Stimulated activated naive CD4-positive, alpha-beta T cell (primary cell): Measurements from ENCODE around the gene MVB12B.

Experiments used
- DNase-seq, 6 experiments: peaks; one replicate each; lab custom pipeline; 2025; lab: John Stamatoyannopoulos, UW

The MVB12B gene

DNA sequence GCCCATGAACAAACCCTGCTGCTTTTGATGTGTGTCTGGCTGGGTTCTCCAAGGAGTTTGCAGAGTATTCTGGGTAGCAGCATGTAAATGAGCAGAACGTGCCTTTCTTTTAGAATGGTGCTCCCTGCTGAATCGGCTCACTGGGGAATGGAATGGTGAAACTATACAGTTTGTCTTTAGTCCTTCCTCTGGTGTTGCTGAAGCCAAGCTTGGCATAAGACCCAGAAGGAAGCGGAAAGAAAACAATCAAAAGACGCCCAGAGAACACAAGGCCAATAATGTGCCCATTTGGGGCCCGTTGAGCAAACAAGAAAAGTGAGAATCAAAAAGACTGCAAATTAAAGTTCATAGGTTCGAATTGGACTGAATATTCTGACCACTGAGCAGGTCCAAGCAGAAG, 60.1 kb downstream of the MVB12B start:
- DNase-seq = no peak

DNA sequence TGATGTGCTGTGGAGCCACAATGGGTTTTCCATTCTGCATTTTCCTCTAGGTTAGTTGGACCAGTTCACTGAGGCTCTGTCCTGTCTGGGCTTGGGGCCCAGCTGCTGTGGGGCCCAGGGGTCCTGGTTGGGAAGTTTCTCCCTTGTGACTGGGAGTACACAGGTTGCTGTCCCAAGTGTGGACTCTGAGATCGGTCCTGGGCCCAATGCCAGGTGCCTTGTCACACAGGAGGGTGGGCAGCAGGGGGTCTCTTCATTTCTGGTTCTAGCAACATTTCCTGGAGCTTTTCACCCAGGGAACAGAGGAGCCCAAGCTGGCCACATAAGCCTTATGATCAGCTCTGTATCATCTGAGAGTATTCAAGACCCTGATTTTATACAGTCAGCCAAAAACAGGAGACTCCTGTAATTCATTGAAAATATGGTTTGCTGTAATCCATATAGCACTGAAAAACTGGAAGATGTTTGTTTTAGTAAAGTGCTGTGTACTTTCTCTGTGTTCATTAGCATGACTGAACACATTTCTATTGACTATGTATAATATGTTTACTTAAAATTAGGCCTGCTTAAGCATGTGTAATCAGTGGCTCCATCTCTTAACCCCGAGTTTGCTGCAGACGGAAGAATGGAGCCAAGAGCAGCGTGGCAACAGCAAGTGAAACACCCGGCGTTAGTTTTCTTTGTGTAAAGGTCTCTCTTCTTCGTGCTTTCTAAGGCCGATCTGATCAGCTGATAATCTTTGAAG, 62.5 kb downstream of the MVB12B start:
- DNase-seq = no peak

DNA sequence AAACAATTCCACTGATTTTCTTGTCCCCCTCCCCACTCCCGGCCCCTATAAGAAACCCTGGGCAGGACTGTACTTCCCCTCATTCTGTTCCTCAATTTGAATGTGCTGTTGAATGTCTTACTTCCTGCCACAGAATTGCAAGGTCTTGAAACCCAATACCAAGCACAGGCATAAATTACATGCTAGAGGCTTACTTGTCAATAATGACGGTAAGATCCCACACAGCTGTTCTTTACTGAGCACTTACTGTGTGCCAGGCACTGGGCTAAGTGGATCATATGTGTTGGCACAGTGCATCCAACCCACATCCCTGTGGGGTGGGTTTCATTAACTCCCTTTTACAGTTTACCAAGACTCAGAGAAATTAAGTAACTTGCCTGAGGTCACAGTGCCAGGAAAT, 63.4 kb downstream of the MVB12B start:
- DNase-seq = no peak

DNA sequence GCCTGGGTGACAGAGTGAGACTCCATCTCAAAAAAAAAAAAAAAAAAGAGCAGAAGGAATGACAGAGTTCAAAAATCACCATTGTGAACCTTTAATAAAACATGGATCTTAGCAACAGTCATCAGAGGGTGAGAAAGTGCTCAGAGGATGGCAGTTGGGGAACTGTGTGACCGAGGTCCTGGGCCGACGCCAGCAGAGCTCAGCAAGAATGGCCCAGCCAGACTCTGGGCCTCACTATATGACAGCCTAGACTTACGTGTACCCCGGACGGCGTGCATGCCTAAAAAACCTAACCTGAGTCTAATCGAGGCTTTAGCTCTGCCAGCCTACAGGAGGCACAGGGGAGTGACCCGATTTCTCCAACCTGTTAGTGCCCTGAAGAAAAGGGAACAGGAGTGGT, 64.3 kb downstream of the MVB12B start:
- DNase-seq = no peak

DNA sequence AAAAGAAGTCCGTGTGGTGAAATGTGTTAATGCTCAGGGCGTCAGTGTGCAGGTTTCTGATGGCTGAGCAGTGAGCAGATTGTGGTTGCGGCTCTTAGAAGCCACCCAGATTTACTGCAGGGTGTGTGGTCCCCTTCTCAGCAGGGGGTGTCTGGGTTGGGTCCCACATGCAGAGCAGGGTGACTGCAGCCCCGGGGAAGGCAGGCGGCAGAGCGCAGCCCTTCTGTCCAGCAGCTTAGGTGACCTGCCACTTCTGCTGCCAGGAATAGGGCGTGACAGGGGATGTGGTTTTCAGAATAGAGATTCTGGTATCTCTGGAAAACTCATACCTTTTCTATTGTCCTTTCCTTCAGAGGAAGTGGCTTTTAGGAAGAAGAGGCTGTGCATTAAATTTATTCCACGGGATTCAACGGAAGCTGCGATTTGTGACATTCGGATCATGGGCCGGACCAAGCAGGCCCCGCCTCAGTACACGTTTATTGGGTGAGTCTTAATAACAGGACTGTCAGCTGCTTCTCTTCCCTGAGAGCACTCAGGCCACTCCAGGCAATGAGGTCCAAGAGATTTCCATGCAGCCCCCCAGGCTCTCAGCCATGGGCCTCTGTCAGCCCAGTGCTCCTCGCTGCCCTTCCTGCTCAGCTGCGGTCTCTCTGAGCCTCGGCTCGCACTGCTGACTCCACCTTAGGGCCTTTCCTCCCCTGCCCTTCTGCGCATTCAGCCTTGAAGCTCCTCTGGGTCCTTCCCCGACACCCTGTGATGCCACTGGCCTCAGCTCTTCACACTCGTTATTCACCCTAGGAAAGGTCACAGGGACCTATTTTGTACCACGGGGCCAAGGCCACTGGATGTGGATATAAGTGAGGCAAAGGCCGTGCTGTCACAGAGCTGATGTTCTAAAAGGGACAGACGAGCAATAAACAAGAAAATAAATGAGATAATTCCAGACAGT, 65.4 kb downstream of the MVB12B start:
- DNase-seq = no peak

DNA sequence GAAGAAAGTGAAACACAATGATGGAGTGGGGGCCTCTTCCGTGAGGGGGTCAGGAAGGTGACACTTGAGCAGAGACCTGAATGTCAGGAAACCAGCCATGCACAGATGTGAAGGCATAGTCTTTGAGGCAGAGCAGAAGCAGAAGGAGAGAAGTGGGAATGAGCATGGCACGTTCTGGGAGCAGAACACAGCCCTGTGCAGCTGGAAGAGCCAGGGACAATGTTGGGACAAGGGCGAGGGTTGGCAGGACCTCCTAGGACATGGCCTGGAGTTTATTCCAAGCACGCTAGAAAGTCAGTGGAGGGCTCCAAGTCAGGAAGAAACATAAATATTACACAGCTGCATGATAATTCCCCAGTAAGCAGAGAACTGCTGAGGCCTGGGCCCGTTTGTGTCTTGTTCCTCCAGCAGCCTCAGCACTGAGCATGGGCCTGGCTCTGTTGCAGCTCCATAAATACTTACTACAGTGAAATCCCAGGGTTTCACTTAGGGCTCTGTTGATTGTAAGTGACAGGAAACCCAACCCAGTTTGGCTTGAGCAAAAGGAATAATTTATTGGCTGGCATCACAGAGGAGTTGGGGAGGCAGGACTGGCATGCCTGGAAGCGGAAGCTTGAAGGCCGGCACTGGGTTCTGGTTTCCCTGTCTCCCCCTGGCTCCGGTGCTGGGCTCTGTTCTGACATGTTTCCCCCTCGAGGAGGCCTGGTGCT, 66.2 kb downstream of the MVB12B start:
- no peak for DNase-seq

DNA sequence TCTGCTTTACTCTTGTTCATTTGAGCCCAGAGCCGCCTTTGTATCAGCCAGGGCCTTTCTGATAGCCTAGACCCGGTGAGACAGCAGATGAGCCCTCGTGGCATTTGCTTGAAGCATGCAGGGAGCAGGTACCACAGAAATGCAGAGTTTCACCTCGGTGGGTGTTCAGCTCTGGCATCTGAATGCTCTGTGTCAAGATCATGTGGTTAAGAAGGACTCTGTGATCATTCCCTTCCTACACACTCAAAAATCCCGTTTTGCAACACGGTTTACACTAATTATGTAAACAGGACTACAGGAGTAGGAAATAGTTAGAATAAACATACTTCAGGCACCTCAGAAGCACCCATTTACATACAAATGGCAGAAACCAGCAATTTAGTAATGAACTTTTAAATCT, 67.2 kb downstream of the MVB12B start:
- DNase-seq = no peak

DNA sequence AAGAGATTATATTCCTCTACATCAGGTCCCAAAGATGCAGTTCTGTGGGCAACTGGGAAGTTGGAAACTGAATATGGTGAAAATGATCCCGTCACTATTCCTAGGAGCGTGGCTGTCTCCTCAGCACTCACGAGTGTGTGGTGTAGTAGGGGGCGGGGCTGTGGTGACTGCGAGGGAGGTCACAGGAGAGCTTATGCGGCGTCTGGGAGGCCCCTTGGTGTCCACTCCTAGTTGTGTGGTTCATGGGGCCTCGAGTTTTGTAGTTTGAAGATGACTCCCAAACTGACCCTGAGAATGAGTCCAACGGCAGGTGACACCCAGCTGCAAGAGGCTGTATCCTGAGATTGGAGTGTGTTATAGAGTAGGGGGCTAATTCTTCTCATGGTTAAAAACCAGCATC, 68.2 kb downstream of the MVB12B start:
- no peak for DNase-seq

DNA sequence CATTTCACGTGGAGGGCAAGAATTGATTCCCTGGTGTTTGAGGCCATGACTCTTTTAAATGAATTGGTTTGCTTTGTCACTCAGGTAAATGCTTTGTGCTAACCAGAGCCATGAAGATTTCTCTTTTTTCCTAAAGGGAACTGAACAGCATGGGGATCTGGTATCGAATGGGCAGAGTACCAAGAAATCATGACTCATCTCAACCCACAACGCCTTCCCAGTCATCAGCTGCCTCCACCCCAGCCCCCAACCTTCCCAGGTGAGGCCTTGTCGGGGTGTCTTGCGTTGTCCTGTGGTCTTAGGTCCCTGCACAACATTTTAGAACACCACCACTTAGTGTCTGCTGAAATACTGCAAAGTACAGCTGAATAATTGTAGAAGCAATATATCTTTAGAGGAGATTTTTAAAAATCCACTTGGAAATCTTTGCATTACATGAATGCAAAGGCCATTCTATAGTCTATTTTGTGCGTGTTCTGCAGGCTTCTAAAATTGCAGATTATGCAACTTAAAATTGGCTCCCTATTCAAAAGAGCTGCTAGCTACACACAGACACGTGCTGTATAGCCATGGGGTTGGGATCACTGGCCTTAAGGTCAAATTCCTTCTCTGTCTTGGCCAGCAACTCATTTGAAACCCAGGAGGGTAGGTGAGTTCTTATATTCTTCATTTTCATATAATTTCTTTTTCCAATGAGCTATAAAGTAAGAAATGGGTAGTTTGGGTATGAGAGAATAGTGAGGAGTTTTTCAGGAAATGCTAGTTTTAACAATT, 69.0 kb downstream of the MVB12B start:
- DNase-seq = no peak

DNA sequence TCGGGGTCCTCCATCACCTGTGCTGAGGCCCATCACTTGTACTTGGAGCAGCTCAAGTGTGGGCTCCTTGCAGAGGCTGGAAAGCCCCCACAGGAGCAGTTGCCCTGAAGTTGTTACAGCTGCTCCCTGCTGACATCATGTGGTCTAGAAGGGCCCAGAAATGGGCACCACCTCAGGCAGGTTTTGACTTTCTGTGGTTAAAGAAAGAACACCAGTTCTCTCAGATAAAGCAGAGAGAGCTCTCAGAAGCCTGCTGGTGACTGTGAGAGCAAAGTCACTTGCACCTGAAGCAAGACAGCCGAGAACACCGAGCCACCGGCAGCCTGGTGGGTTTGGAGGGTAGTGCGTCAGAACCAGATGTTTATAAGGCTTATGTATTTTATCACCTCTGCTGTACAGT, 70.4 kb downstream of the MVB12B start:
- peak; percentile 33 to 75 (median 54) for DNase-seq

DNA sequence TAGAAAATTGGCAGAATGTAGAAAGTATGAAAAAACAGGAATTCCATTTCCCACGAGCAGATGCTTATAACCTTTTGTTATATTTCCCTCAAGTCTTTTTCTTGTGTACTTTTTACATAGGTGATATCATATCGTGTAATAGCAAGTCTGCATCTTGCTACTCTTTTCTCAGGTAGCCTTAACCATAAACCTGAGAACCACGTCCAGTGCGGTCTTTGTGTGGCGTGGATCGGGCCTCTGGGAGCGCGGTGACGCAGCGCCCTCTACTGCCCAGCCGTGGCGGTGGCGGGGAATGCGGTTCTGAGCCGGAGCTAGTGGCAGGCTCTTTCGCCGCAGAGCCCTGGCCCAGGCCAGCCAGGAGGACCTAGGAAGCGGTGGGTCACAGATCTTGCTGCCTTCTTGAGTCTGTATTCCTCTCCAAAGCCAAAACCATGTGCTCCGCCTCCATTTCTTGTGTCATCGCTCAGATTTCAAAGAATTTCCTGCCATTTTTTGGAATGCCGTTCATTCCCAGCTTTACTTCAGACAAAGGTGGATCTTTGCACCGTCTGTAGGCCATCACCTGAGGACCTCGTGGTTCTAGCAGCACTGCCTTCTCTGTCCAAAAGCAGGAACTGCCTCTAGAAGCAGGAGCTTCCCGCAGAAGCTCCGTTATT, 71.9 kb downstream of the MVB12B start:
- DNase-seq = peak; percentile 25 to 71 (median 51)

DNA sequence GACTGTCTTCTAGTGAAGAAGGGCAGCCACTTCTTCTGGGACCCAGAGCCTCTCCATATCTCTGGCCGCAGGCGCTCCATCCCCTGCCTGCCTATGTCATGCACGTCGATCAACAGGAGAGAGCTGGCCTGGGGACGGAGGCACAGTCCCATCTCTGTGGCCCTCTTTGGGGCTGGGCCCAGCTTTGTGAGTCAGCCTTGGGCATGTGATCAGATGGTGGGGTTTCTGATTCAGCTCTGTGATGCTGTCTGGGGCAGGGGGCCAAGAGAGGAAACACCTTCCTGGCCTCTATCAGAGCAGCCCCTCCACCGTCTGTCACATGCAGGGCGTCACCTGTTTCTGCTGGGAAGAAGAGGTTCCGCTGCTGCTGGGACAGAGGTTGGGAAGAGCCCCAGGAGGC, 72.6 kb downstream of the MVB12B start:
- DNase-seq = no peak

DNA sequence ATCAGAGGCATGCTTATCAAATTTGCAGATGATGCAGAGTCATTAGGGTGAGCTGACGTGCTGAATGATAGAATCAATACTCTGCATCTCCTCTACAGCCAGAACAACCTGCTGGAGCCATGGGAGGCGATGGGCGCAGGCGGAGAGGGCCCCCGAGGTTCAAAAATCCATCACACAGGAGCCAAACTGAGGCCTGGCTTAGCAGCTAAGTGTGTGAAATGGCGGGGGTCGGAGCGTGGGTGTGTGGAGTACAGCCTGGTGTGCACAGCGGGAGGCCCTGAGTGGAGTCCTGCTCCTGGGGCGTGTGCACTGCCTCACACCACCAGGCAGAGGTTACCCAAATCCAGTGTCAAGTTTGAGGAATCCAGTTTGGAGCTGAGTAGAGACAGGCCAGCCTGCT, 73.2 kb downstream of the MVB12B start:
- no peak for DNase-seq

DNA sequence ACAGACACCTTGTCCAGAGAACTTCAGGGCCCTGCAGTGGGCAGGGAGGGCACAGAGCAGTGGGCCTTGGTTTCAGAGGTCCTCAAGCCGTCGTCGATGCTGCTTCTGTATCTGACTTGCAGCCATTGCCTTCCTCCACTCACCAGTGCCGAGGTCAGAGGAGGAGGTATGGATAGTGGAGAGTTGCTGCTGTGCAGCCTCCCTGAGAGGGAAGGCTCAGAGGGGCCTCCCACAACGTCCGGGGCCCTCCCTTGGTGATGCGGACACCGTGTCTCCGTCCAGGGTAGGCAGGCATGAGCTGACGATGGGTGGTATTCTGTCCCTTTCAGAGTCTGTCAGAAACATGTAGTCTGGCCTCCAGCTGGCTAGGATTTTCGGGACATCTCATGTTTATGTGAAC, 73.9 kb downstream of the MVB12B start:
- DNase-seq = no peak

DNA sequence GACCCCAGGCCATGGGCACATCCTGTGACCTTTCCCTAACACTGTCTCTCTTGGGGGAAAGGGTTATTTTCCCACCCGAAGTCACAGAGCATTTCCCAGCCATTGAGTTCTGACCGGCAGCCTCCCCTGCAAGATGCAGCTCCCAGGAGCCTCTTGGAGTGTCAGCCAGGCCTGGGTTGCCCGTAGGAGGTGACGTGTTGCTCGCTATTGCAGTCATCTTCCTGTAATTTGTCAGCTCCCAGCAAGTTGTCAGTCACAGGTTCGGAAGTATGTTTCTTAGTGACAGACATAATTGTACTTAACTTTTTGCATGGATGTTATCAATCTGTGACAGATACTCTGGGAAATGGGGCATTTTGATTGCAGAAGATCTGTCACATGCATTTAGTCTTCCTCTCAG, 74.5 kb downstream of the MVB12B start:
- DNase-seq = no peak

DNA sequence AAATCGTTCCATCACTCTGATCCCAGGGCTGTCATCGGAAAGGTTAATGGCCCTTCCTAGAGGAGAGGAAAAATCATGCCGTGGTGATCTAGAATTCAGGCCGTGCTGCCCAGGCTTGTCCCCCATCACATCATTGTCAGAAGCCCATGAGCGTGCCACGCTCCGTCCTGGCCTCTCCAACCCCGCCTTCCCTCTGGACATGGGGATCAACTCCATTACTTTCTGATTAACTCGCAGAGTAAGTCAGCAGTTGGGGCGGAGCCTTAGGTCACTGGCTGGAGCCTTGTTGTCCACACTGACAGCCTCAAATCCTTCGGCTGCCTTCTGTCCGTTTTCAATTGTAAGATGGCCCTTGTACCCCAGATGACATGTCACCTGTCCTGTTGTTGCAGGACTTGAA, 75.0 kb downstream of the MVB12B start:
- DNase-seq = no peak

DNA sequence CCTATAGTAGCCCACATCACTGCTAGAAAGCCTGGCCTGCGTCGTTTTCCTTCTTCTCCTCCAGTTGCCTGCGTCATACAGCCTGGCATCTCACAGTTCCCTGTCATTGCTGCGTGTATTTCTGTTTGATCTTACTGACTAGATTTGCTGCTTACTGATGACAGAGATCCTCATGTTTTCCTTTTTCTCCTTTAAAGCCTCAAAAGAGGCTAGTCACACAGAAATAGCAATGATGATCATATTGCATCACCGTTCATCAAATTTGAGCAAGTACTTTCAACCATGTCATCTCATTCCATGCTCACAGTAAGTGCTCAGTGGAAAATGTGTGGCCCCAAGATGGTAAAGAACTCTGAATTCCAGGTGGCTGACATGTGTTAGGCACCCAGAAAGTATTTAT, 76.8 kb downstream of the MVB12B start:
- no peak for DNase-seq

DNA sequence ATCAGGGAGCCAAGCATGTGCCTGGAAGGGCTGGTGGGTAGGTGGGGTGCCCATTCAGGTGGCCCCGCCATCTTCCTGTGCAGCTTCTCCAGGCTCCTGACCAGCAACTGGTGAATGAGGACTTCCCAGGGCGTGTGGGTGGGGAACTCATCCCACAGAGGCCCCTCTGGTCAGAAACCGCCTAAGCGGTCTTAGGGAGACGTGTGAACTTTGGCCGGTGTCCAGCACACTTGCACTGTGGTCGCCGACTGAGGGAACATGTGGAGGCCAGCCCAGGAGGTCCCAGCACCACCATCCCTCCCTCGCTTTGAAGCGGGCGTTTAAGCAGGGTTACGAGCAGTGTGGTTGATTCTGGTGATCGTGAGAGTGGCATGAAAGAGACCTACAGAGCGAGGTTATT, 77.8 kb downstream of the MVB12B start:
- DNase-seq = no peak

DNA sequence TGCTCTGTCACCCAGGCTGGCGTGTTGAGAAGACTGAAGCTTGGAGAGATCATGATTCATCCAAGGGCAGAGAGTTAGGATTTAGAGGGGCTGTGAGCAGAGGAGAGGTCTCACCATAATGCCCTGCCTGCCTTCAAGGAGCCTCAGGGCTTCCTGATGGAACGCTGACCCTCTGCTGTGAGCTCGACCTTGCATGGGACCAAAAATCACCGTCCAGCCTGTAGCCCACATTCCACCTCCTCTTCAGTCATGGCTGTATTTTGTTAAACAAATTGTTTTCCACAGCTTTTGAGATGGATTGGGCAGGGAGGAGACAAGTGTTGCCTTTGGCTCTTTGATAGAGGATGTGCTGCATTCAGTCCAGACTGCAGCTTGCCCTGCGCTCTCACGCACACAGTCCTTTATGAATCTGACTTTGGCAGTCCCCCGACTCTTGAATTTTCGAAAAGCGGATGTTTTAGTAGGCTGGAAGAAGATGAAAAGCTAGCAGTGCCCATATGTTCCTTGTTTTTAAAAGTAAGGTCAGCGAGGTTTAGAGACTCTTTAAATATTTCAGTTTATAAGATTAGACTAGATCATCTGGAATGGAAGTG, 79.5 kb downstream of the MVB12B start:
- DNase-seq = no peak

DNA sequence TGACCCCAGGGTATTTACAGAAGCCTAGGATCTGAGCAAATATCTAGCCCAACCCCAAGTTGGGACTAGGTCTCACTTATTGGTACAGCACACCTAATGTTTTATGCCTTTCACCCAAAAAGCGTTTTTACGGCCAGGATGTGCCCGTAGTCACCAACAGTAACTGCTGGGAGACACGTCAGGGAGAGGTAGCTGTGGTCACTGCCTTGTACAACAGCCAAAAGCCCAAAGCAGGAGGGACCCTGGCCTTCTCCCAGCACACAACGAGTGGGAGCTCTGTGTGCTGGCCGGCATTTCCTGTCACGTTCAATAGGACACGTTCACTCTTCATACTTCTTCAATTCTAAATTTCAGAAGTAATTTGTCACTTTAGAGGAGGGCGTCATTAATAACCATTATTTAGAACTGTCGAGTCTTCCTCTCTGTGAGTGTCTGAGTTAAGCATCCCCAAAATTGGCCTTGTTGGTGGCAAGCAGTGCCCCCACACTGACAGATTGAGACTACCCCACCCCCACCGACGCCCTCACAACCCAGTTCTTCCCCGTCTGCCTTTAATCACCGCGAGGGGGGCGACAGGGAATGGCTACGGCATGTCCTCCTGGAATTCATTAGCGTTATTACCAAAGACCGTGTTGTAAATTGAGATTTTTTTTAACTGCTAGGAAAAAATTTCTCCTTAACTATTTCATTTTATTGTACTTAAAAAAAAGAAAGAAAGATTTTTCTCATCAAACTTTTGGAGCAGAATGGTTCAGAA, 80.7 kb downstream of the MVB12B start:
- DNase-seq = no peak
